Measurements from ENCODE around the gene PAX3. TPM values are rescaled to one million over a fixed set of nuclear protein-coding genes. Genes with fewer than 3 reads are reported as not detected.

PAX3 gene
- polyA plus RNA-seq, 3 donors = not detected

- no peaks in the 10 kb centered on the region for H3K9me3 ChIP-seq (replicated peaks in 1 of 2; ENCODE audit: control insufficient read depth in 1 of 2, insufficient read depth in 1 of 2, low read length in 2 of 2)
- intact Hi-C loops (cut with micrococcal nuclease) = no loop called here
- Mint-ChIP-seq H3K4me3 (no peak overlapping the region), H3K27ac (no peak overlapping the region), H3K36me3 (no peaks in the 10 kb centered on the region), H3K4me1 (no peaks in the 10 kb centered on the region), H3K27me3 (ENCODE audit: low read depth in 3 of 3) (peaks cover 5 to 10% (median 6%) of the 10 kb centered on the region in 3 donors), H3K9me3 (no peaks in the 10 kb centered on the region)
- H3K27ac ChIP-seq (ENCODE audit: low read depth in 1 of 2, low read length in 2 of 2) = no peak overlapping the region
- H3K4me3 ChIP-seq (replicated peaks in 1 of 3; ENCODE audit: low read depth in 2 of 3, low read length in 3 of 3) = no peak overlapping the region
- H3K9ac ChIP-seq (ENCODE audit: insufficient read depth, low read length, poor library complexity, severe bottlenecking) = no peak overlapping the region
- H3K27me3 ChIP-seq (ENCODE audit: control insufficient read depth in 2 of 2, insufficient read depth in 2 of 2, low read length in 2 of 2) = peaks cover 4 to 7% of the 10 kb centered on the region in 2 donors
- no peak overlapping the region for H2AFZ ChIP-seq (ENCODE audit: insufficient read depth, low read depth, low read length, poor library complexity, severe bottlenecking)
- TF ChIP-seq CTCF (IDR thresholded peaks at IDR 0.05) = no peak
- H4K20me1 ChIP-seq (ENCODE audit: insufficient read depth, low read length) = no peaks in the 10 kb centered on the region
- no peaks in the 10 kb centered on the region for H3K4me1 ChIP-seq (ENCODE audit: control insufficient read depth in 1 of 2, insufficient read depth in 2 of 2, low read length in 2 of 2)
- H3K4me2 ChIP-seq (replicated peaks; ENCODE audit: extremely low read depth, low read length, poor library complexity, severe bottlenecking) = no peak overlapping the region
- H3K79me2 ChIP-seq (ENCODE audit: insufficient read depth, low read length) = no peaks in the 10 kb centered on the region
- DNase-seq = no peak
- no CpG with 5 or more reads among the region's 1 CpG for WGBS (ENCODE audit: insufficient coverage)
- H3K36me3 ChIP-seq (replicated peaks in 1 of 2; ENCODE audit: control insufficient read depth in 1 of 2, insufficient read depth in 2 of 2, low read length in 2 of 2) = no peaks in the 10 kb centered on the region
Measured at GRCh38 chr2:222248818-222249217, 50.0 kb downstream of the PAX3 start.

DNA sequence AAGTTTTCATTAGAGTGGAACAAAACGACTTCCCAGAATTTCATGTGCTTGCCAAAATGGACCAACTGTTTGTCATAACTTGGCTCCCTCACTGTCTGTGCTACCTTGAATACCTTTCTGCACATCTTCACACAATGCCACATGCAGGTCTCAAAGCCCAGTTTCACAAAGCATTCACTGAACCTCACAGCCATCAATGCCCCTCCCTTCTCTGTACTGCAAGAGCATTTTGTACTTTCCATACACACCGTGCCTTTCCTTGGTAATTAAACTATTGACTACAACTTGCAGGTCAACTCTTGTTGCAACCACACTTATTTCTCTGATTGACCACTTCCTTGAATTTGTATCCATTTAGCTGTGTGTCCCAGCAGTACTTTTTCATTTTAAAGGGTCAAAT lies 50.5 kb downstream of the PAX3 start:
- Mint-ChIP-seq H3K27ac (no peak overlapping the region), H3K36me3 (no peaks in the 10 kb centered on the region), H3K4me1 (no peaks in the 10 kb centered on the region), H3K4me3 (no peak overlapping the region), H3K9me3 (no peaks in the 10 kb centered on the region), H3K27me3 (ENCODE audit: low read depth in 3 of 3) (peaks cover 5 to 14% (median 6%) of the 10 kb centered on the region in 3 donors)
- no peaks in the 10 kb centered on the region for H3K36me3 ChIP-seq (replicated peaks in 1 of 2; ENCODE audit: control insufficient read depth in 1 of 2, insufficient read depth in 2 of 2, low read length in 2 of 2)
- no peaks in the 10 kb centered on the region for H3K79me2 ChIP-seq (ENCODE audit: insufficient read depth, low read length)
- no peak overlapping the region for H3K9ac ChIP-seq (ENCODE audit: insufficient read depth, low read length, poor library complexity, severe bottlenecking)
- no peaks in the 10 kb centered on the region for H3K4me1 ChIP-seq (ENCODE audit: control insufficient read depth in 1 of 2, insufficient read depth in 2 of 2, low read length in 2 of 2)
- H3K27ac ChIP-seq (ENCODE audit: low read depth in 1 of 2, low read length in 2 of 2) = no peak overlapping the region
- no peaks in the 10 kb centered on the region for H4K20me1 ChIP-seq (ENCODE audit: insufficient read depth, low read length)
- TF ChIP-seq CTCF (IDR thresholded peaks at IDR 0.05) = no peak
- H3K27me3 ChIP-seq (ENCODE audit: control insufficient read depth in 2 of 2, insufficient read depth in 2 of 2, low read length in 2 of 2) = peaks cover 4 to 8% of the 10 kb centered on the region in 2 donors
- H2AFZ ChIP-seq (ENCODE audit: insufficient read depth, low read depth, low read length, poor library complexity, severe bottlenecking) = no peak overlapping the region
- H3K9me3 ChIP-seq (replicated peaks in 1 of 2; ENCODE audit: control insufficient read depth in 1 of 2, insufficient read depth in 1 of 2, low read length in 2 of 2) = no peaks in the 10 kb centered on the region
- 100% methylated on average over 1 of the region's 2 CpGs for WGBS (ENCODE audit: insufficient coverage)
- no peak for DNase-seq
- no peak overlapping the region for H3K4me3 ChIP-seq (replicated peaks in 1 of 3; ENCODE audit: low read depth in 2 of 3, low read length in 3 of 3)
- H3K4me2 ChIP-seq (replicated peaks; ENCODE audit: extremely low read depth, low read length, poor library complexity, severe bottlenecking) = no peak overlapping the region
- intact Hi-C loops (cut with micrococcal nuclease) = no loop called here

All from CD14-positive monocyte (primary cell).